ENCODE measurements around the gene PDE7B. TPM values are rescaled to one million over a fixed set of nuclear protein-coding genes. Genes with fewer than 3 reads are reported as not detected.

The PDE7B gene
- total RNA-seq, 1 experiment from 2014 or later, result not detected

GRCh38 chr6:136051140-136051775 lies 199.8 kb downstream of the PDE7B start:
- Histone ChIP-seq H3K79me2 (ENCODE audit: low read length) (no peaks in the 10 kb centered on the region), H4K20me1 (ENCODE audit: low read length) (no peaks in the 10 kb centered on the region), H3K36me3 (ENCODE audit: low read depth, low read length) (no peaks in the 10 kb centered on the region), H3F3A (ENCODE audit: low read length, unreplicated experiment) (no peaks in the 10 kb centered on the region), H3K4me1 (ENCODE audit: insufficient read depth, low read length) (no peaks in the 10 kb centered on the region), H3K27ac (ENCODE audit: low read length) (no peak overlapping the region), H3K4me3 (ENCODE audit: low read length) (no peak overlapping the region), H3K9ac (ENCODE audit: low read length) (no peak overlapping the region), H3K9me3 (ENCODE audit: low read length) (no peaks in the 10 kb centered on the region), H3K4me2 (ENCODE audit: low read length) (no peak overlapping the region), H2AFZ (ENCODE audit: low read length) (no peak overlapping the region), H3K9me2 (replicated peaks; ENCODE audit: low read length) (no peaks in the 10 kb centered on the region), H3K27me3 (ENCODE audit: low read length) (no peaks in the 10 kb centered on the region)
- BruUV-seq (replicated peaks), result no TSS peak
- no peak for DNase-seq
- intact Hi-C loops (cut with micrococcal nuclease), result no loop called here
- no peak for TF ChIP-seq CTCF (conservative IDR thresholded peaks at IDR 0.05; ENCODE audit: low read depth, low read length)
- no peak for TF ChIP-seq EZH2phosphoT487 (IDR thresholded peaks at IDR 0.05; ENCODE audit: borderline replicate concordance, low read length)
- no peak for TF ChIP-seq EZH2 (IDR thresholded peaks at IDR 0.05; ENCODE audit: low read length, unreplicated experiment)
- POLR2A ChIA-PET (ENCODE audit: unreplicated experiment), result no interaction called here
- CTCF ChIA-PET, result no interaction called here
- ATAC-seq, result no peak

- Histone ChIP-seq H4K20me1 (ENCODE audit: low read length) (no peaks in the 10 kb centered on the region), H3K27ac (ENCODE audit: low read length) (no peak overlapping the region), H3K36me3 (ENCODE audit: low read depth, low read length) (no peaks in the 10 kb centered on the region), H3K4me3 (ENCODE audit: low read length) (no peak overlapping the region), H3K79me2 (ENCODE audit: low read length) (no peaks in the 10 kb centered on the region), H3F3A (ENCODE audit: low read length, unreplicated experiment) (no peaks in the 10 kb centered on the region), H3K4me1 (ENCODE audit: insufficient read depth, low read length) (no peaks in the 10 kb centered on the region), H3K9me2 (replicated peaks; ENCODE audit: low read length) (no peaks in the 10 kb centered on the region), H3K27me3 (ENCODE audit: low read length) (no peaks in the 10 kb centered on the region), H3K9ac (ENCODE audit: low read length) (no peak overlapping the region), H2AFZ (ENCODE audit: low read length) (no peak overlapping the region), H3K9me3 (ENCODE audit: low read length) (no peaks in the 10 kb centered on the region), H3K4me2 (ENCODE audit: low read length) (no peak overlapping the region)
- CTCF ChIA-PET, result no interaction called here
- TF ChIP-seq CTCF (conservative IDR thresholded peaks at IDR 0.05; ENCODE audit: low read depth, low read length), result no peak
- TF ChIP-seq EZH2 (IDR thresholded peaks at IDR 0.05; ENCODE audit: low read length, unreplicated experiment), result no peak
- no peak for TF ChIP-seq EZH2phosphoT487 (IDR thresholded peaks at IDR 0.05; ENCODE audit: borderline replicate concordance, low read length)
- BruUV-seq (replicated peaks), result no TSS peak
- ATAC-seq, result no peak
- POLR2A ChIA-PET (ENCODE audit: unreplicated experiment), result no interaction called here
- intact Hi-C loops (cut with micrococcal nuclease), result no loop called here
- no peak for DNase-seq
These were observed 200.5 kb downstream of the PDE7B start for GRCh38 chr6:136052031-136052430.

- DNase-seq (peak; percentile 6), ATAC-seq (no peak)
- intact Hi-C loops (cut with micrococcal nuclease), result no loop called here
- Histone ChIP-seq H3K9me2 (replicated peaks; ENCODE audit: low read length) (no peaks in the 10 kb centered on the region), H3K27ac (ENCODE audit: low read length) (no peak overlapping the region), H4K20me1 (ENCODE audit: low read length) (no peaks in the 10 kb centered on the region), H3K9ac (ENCODE audit: low read length) (no peak overlapping the region), H3K4me3 (ENCODE audit: low read length) (no peak overlapping the region), H3K27me3 (ENCODE audit: low read length) (no peaks in the 10 kb centered on the region), H3K36me3 (ENCODE audit: low read depth, low read length) (no peaks in the 10 kb centered on the region), H3K9me3 (ENCODE audit: low read length) (no peaks in the 10 kb centered on the region), H3K4me2 (ENCODE audit: low read length) (no peak overlapping the region), H2AFZ (ENCODE audit: low read length) (no peak overlapping the region), H3K79me2 (ENCODE audit: low read length) (no peaks in the 10 kb centered on the region), H3F3A (ENCODE audit: low read length, unreplicated experiment) (no peaks in the 10 kb centered on the region), H3K4me1 (ENCODE audit: insufficient read depth, low read length) (no peaks in the 10 kb centered on the region)
- no peak for TF ChIP-seq CTCF (conservative IDR thresholded peaks at IDR 0.05; ENCODE audit: low read depth, low read length)
- TF ChIP-seq EZH2phosphoT487 (IDR thresholded peaks at IDR 0.05; ENCODE audit: borderline replicate concordance, low read length), result no peak
- TF ChIP-seq EZH2 (IDR thresholded peaks at IDR 0.05; ENCODE audit: low read length, unreplicated experiment), result no peak
- CTCF ChIA-PET, result no interaction called here
- POLR2A ChIA-PET (ENCODE audit: unreplicated experiment), result no interaction called here
- no TSS peak for BruUV-seq (replicated peaks)
These were observed 207.4 kb downstream of the PDE7B start for GRCh38 chr6:136058852-136059251.
